IPS-NIHi11 (cell line): ENCODE data around the gene CTTNBP2.

Source experiments
- DNase-seq: peaks from one replicate; pipeline ENCODE4 v3.0.0; 2012; ENCODE audit warnings: mixed read lengths, low spot score

The CTTNBP2 gene

GRCh38 chr7:117790251-117790650 is 83.0 kb downstream of the CTTNBP2 start:
- no peak for DNase-seq

- no peak for DNase-seq
Observed at GRCh38 chr7:117785431-117785830, 87.8 kb downstream of the CTTNBP2 start.

- no peak for DNase-seq
Observed at GRCh38 chr7:117784315-117784714, 88.9 kb downstream of the CTTNBP2 start.

GRCh38 chr7:117782761-117783160 is 90.5 kb downstream of the CTTNBP2 start:
- DNase-seq: no peak

- peak; percentile 17 for DNase-seq
Observed at GRCh38 chr7:117781707-117782106, 91.5 kb downstream of the CTTNBP2 start.

GRCh38 chr7:117780832-117781231 is 92.4 kb downstream of the CTTNBP2 start:
- no peak for DNase-seq

- DNase-seq: no peak
Observed at GRCh38 chr7:117777335-117778142, 95.7 kb downstream of the CTTNBP2 start.

- DNase-seq: no peak
Observed at GRCh38 chr7:117776224-117776623, 97.0 kb downstream of the CTTNBP2 start.

- no peak for DNase-seq
Observed at GRCh38 chr7:117775801-117776200, 97.4 kb downstream of the CTTNBP2 start.

- no peak for DNase-seq
Observed at GRCh38 chr7:117774943-117775342, 98.3 kb downstream of the CTTNBP2 start.

- no peak for DNase-seq
Observed at GRCh38 chr7:117772421-117772820, 100.8 kb downstream of the CTTNBP2 start.

GRCh38 chr7:117771756-117772155 is 101.5 kb downstream of the CTTNBP2 start:
- DNase-seq: no peak

- no peak for DNase-seq
Observed at GRCh38 chr7:117769085-117769484, 104.2 kb downstream of the CTTNBP2 start.

GRCh38 chr7:117767951-117768350 is 105.3 kb downstream of the CTTNBP2 start:
- DNase-seq: no peak

GRCh38 chr7:117766913-117767312 is 106.3 kb downstream of the CTTNBP2 start:
- DNase-seq: no peak

- no peak for DNase-seq
Observed at GRCh38 chr7:117764031-117764430, 109.2 kb downstream of the CTTNBP2 start.

- no peak for DNase-seq
Observed at GRCh38 chr7:117762055-117762454, 111.2 kb downstream of the CTTNBP2 start.

- no peak for DNase-seq
Observed at GRCh38 chr7:117759950-117760640, 113.1 kb downstream of the CTTNBP2 start.

- no peak for DNase-seq
Observed at GRCh38 chr7:117757440-117757839, 115.8 kb downstream of the CTTNBP2 start.

- DNase-seq: no peak
Observed at GRCh38 chr7:117756586-117757085, 116.6 kb downstream of the CTTNBP2 start.

GRCh38 chr7:117755136-117755535 is 118.1 kb downstream of the CTTNBP2 start:
- DNase-seq: no peak

GRCh38 chr7:117751775-117752174 is 121.5 kb downstream of the CTTNBP2 start:
- no peak for DNase-seq
